ENCODE data around the gene B3GNT8.

DNA sequence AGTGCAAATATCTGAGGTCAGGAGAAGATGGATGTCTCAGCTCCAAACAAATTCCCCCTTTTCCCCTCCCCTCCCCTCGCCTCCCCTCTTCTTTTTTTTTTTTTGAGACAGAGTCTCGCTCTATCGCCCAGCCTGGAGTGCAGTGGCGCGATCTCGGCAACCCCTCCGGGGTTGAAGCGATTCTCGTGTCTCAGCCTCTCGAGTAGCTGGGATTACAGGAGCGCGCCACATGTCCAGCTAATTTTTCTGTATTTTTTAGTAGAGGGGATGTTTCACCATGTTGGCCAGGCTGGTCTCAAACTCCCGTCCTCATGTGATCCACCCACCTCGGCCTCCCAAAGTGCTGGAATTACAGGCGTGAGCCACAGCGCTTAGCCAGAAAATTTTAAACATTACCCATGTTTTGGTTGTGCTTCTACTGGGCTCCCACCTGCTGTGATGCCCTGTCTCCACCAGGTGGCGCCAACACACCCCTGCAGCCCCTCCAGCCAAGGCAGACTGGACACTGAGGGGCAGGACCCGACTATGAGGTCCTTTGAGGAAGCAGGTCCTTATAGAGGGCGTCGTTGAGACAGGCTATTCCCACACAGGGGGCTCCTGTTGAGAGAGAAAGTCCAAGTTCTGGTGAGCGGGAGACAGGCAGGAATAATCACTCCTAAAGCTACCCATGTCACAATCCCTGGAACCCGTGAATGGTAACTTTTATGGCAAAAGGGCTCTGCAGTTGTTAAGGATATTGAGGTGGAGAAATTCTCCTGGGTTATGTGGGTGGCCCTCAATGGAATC, 22.1 kb upstream of the B3GNT8 start:
- TF ChIP-seq POLR2A (IDR thresholded peaks at IDR 0.05; ENCODE audit: low read depth, low read length) (no peak), TAF1 (IDR thresholded peaks at IDR 0.05; ENCODE audit: borderline replicate concordance, low read depth, low read length) (no peak), POLR2AphosphoS5 (IDR thresholded peaks at IDR 0.05; ENCODE audit: low read depth, low read length) (no peak)

All from GM12892 (cell line).